Keratinocyte (primary cell): ENCODE results near the gene REEP3. TPM values are rescaled to one million over a fixed set of nuclear protein-coding genes. Genes with fewer than 3 reads are reported as not detected.

Experiments used
- DNase-seq: peaks from one replicate; pipeline ENCODE4 v3.0.0-alpha.2; 2011; ENCODE audit warnings: low read depth, missing footprints, low spot score
- FAIRE-seq: peaks from 2 replicates; lab custom pipeline; 2011; peaks lifted over from hg19 to GRCh38; lab: Jason Lieb, UNC
- H2AFZ ChIP-seq: 2 replicates; pipeline ENCODE4 v1.6.0; 2012; ENCODE audit warnings: low read length, control low read depth, inconsistent platforms; ENCODE audit not compliant: control insufficient read depth
- H3K27ac ChIP-seq: 2 replicates; pipeline ENCODE4 v1.5.1; 2011; ENCODE audit warnings: low read length; ENCODE audit not compliant: control insufficient read depth, insufficient read depth
- H3K27me3 ChIP-seq: 3 replicates; pipeline ENCODE4 v1.6.0; 2011; ENCODE audit warnings: low read length; ENCODE audit not compliant: control insufficient read depth, insufficient read depth; ENCODE audit errors: extremely low read depth
- H3K36me3 ChIP-seq, 2 experiments: 2 replicates in 1 of 2; 3 replicates in 1 of 2; pipeline ENCODE4 v1.5.1; 2011; ENCODE audit warnings: low read length in 2 of 2, mild to moderate bottlenecking in 1 of 2; ENCODE audit not compliant: control insufficient read depth in 2 of 2, insufficient read depth in 2 of 2; ENCODE audit errors: extremely low read depth in 1 of 2
- H3K4me1 ChIP-seq: 3 replicates; pipeline ENCODE4 v1.5.1; 2011; ENCODE audit warnings: low read length; ENCODE audit not compliant: control insufficient read depth, insufficient read depth; ENCODE audit errors: extremely low read depth
- H3K4me2 ChIP-seq: 3 replicates; pipeline ENCODE4 v1.6.0; 2011; ENCODE audit warnings: low read depth, low read length; ENCODE audit not compliant: control insufficient read depth, insufficient read depth; ENCODE audit errors: extremely low read depth
- H3K4me3 ChIP-seq, 3 experiments: fragments of 200-600 bp in 1 of 3; sonication (generic) in 1 of 3; 2 replicates in 2 of 3; 3 replicates in 1 of 3; pipeline ENCODE4 v1.5.1; 2011 to 2016; ENCODE audit warnings: low read length in 3 of 3, mild to moderate bottlenecking in 3 of 3, control low read depth in 2 of 3, inconsistent platforms in 1 of 3, low read depth in 1 of 3, mixed read lengths in 1 of 3, mixed run types in 1 of 3, moderate library complexity in 1 of 3; ENCODE audit not compliant: control insufficient read depth in 2 of 3, insufficient read depth in 2 of 3; ENCODE audit errors: extremely low read depth in 1 of 3
- H3K79me2 ChIP-seq: 2 replicates; pipeline ENCODE4 v1.6.0; 2012; ENCODE audit warnings: low read length; ENCODE audit not compliant: control insufficient read depth, insufficient read depth
- H3K9ac ChIP-seq: 3 replicates; pipeline ENCODE4 v1.6.0; 2011; ENCODE audit warnings: low read length; ENCODE audit not compliant: control insufficient read depth, insufficient read depth; ENCODE audit errors: extremely low read depth
- H3K9me1 ChIP-seq: 3 replicates; pipeline ENCODE4 v1.6.0; 2011; ENCODE audit warnings: low read length; ENCODE audit not compliant: control insufficient read depth, insufficient read depth; ENCODE audit errors: extremely low read depth
- H3K9me3 ChIP-seq: 2 replicates; pipeline ENCODE4 v1.5.1; 2012; ENCODE audit warnings: low read depth, low read length; ENCODE audit not compliant: control insufficient read depth
- H4K20me1 ChIP-seq: 3 replicates; pipeline ENCODE4 v1.6.0; 2011; ENCODE audit warnings: low read length; ENCODE audit not compliant: control insufficient read depth, insufficient read depth; ENCODE audit errors: extremely low read depth
- EZH2 ChIP-seq: IDR thresholded peaks from one replicate; pipeline ENCODE4 v1.6.1; 2012; ENCODE audit warnings: inconsistent platforms, mild to moderate bottlenecking, low read length, moderate library complexity
- dilution Hi-C: fragments of 300-500 bp; cut with MboI; formaldehyde crosslinking; loops from one replicate; pipeline ENCODE4 v1.7.0; 2020; ENCODE audit warnings: low sequenced_read_pairs; ENCODE audit not compliant: extremely low pct_ligation_motif_present
- polyA plus RNA-seq, 5 experiments: library from polyadenylated mRNA; depleted of rRNA in 3 of 5; stranded (reverse) in 3 of 5; stranded (forward) in 1 of 5; unstranded in 1 of 5; fragments of >200 nt; gene quantifications; 1 replicate in 1 of 5; 2 replicates in 3 of 5; 3 replicates in 1 of 5; pipeline versions ENCODE4 v1.2.1 to v1.2.3, GENCODE V29; 2011 to 2012; ENCODE audit warnings: missing spikeins in 2 of 5, low read depth in 1 of 5, low replicate concordance in 1 of 5
- TF ChIP-seq, protein P1 (sequence below), 3 experiments: IDR thresholded peaks in 1 of 3; conservative IDR thresholded peaks in 1 of 3; optimal IDR thresholded peaks in 1 of 3; 2 replicates in 2 of 3; 3 replicates in 1 of 3; pipeline versions ENCODE3 to v1.5.1; 2011; ENCODE audit warnings: low read length in 3 of 3, mild to moderate bottlenecking in 3 of 3, moderate library complexity in 2 of 3, control low read depth in 1 of 3, inconsistent platforms in 1 of 3; ENCODE audit not compliant: insufficient read depth in 2 of 3; ENCODE audit errors: extremely low read depth in 1 of 3

REEP3 gene
- polyA plus RNA-seq, 1 donor (not counting 4 experiments of a cell fraction or from before 2014, with no cell fraction given): 52.8 TPM

DNA sequence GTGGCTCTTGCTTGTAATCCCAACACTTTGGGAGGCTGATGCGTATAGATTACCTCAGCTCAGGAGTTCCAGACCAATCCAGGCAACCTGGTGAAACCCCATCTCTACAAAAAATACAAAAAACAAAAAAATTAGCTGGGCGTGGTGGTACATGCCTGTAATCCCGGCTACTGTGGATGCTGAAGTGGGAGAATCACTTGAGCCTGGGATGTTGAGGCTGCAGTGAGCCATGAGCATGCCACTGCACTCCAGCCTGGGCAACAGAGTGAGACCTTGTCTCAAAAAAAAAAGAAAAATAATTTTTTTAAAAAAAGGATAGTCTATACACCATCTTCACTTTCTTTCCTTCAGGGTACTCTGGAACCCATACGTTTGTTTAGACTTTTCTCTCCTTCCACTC, 6.2 kb downstream of the REEP3 start:
- no peak overlapping the region for H3K27ac ChIP-seq
- no peak overlapping the region for H3K9ac ChIP-seq
- no peak overlapping the region for H2AFZ ChIP-seq
- H3K27me3 ChIP-seq: no peaks in the 10 kb centered on the region
- no peaks in the 10 kb centered on the region for H3K9me3 ChIP-seq
- peaks cover 7 to 16% of the 10 kb centered on the region in 2 experiments for H3K36me3 ChIP-seq
- H3K4me3 ChIP-seq: no peak overlapping the region
- H4K20me1 ChIP-seq: no peaks in the 10 kb centered on the region
- dilution Hi-C loops: no loop called here
- no peak overlapping the region for H3K4me2 ChIP-seq
- no peaks in the 10 kb centered on the region for H3K9me1 ChIP-seq
- DNase-seq (no peak), FAIRE-seq (no peak)
- H3K4me1 ChIP-seq: peaks cover 15% of the 10 kb centered on the region
- no peak for TF ChIP-seq EZH2
- TF ChIP-seq, protein P1, sequence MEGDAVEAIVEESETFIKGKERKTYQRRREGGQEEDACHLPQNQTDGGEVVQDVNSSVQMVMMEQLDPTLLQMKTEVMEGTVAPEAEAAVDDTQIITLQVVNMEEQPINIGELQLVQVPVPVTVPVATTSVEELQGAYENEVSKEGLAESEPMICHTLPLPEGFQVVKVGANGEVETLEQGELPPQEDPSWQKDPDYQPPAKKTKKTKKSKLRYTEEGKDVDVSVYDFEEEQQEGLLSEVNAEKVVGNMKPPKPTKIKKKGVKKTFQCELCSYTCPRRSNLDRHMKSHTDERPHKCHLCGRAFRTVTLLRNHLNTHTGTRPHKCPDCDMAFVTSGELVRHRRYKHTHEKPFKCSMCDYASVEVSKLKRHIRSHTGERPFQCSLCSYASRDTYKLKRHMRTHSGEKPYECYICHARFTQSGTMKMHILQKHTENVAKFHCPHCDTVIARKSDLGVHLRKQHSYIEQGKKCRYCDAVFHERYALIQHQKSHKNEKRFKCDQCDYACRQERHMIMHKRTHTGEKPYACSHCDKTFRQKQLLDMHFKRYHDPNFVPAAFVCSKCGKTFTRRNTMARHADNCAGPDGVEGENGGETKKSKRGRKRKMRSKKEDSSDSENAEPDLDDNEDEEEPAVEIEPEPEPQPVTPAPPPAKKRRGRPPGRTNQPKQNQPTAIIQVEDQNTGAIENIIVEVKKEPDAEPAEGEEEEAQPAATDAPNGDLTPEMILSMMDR (optimal IDR thresholded peaks at IDR 0.05 in 1 of 3, IDR thresholded peaks at IDR 0.05 in 1 of 3, conservative IDR thresholded peaks at IDR 0.05 in 1 of 3; ENCODE audit: extremely low read depth in 1 of 3, insufficient read depth in 2 of 3, low read length in 3 of 3): no peak
- peaks cover 99% of the 10 kb centered on the region for H3K79me2 ChIP-seq

DNA sequence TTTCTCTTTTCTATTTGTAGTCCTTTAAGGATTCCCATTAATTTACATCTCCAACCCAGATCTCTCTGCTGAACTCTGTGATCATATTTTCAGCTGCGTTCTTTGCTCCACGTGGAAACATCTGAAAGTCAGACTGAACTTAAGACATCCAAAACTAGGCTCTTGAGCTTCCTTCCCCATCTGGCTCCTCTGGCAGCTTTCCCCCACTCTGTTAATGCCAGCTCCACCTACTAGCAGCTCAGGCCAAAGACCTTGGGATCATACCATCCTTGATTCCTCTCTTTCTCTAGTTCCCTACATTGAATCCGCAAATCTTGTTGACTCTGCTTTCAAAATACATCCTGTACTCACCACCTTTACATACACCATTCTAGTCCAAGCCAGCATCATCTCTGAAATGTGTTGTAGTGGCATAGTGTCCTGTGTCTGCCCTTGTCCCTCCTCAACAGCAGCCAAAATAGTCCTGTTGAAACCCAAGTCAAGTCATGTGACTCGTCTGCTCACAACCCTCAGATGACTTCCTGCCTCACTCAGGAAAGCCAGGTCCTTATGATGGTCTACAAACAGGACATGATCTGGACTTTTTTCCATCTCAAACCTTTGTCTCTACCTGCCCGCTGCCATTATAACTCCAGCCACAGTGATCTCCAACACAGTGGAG, 7.0 kb downstream of the REEP3 start:
- DNase-seq: no peak
- Histone ChIP-seq H3K4me2 (no peak overlapping the region), H4K20me1 (no peaks in the 10 kb centered on the region), H3K36me3 (peaks cover 8 to 14% of the 10 kb centered on the region in 2 experiments), H3K27ac (no peak overlapping the region), H3K9me1 (no peaks in the 10 kb centered on the region), H3K9me3 (no peaks in the 10 kb centered on the region), H3K9ac (no peak overlapping the region), H3K4me3 (no peak overlapping the region), H3K4me1 (peaks cover 10% of the 10 kb centered on the region), H2AFZ (no peak overlapping the region), H3K27me3 (no peaks in the 10 kb centered on the region), H3K79me2 (peaks cover 99% of the 10 kb centered on the region)
- FAIRE-seq: peak; percentile 73
- dilution Hi-C loops: no loop called here
- TF ChIP-seq, protein P1 (optimal IDR thresholded peaks at IDR 0.05 in 1 of 3, IDR thresholded peaks at IDR 0.05 in 1 of 3, conservative IDR thresholded peaks at IDR 0.05 in 1 of 3; ENCODE audit: extremely low read depth in 1 of 3, insufficient read depth in 2 of 3, low read length in 3 of 3): no peak
- TF ChIP-seq EZH2: no peak
